GM12891 (cell line): ENCODE results near the gene FUT4.

ENCODE experiments used
- POLR2A ChIP-seq: IDR thresholded peaks from 2 replicates; pipeline ENCODE4 v1.6.1; 2011; ENCODE audit warnings: low read depth, low read length, control low read depth
- POLR2AphosphoS5 ChIP-seq: IDR thresholded peaks from 2 replicates; pipeline ENCODE4 v1.6.1; 2011; ENCODE audit warnings: low read depth, low read length, control low read depth

- TF ChIP-seq POLR2A = no peak
- no peak for TF ChIP-seq POLR2AphosphoS5
Observed at GRCh38 chr11:94559361-94559760, 15.6 kb downstream of the FUT4 start.
